NCI-H2227 treated with DMSO at 0.1 percent for 48 hours (cell line): ENCODE measurements around the gene C1QC.

ENCODE experiments used
- DNase-seq: peaks from one replicate; lab custom pipeline; 2025; lab: John Stamatoyannopoulos, UW

C1QC gene

DNA sequence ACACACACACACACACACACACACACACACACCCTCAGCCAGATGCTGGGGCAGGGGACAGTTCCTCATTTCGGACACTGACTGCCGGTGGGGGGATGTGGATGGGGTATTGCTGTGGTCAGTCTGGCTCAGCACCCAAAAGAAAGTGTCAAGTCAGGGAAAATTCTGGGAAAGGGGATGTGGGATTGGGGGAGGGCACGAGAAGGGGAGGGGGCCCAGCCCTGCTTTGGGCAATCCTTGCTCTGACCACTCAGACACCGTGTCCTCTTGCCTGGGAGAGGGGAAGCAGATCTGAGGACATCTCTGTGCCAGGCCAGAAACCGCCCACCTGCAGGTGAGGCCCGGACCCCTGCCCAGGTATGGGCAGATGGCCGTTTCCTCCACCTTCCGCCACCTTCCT, at the start of gene C1QC:
C1QC (plus strand) TSS at position 253 of the 400 bp plus-strand sequence. CDS start 391 bp downstream, outside the sequence.
- no peak for DNase-seq

DNA sequence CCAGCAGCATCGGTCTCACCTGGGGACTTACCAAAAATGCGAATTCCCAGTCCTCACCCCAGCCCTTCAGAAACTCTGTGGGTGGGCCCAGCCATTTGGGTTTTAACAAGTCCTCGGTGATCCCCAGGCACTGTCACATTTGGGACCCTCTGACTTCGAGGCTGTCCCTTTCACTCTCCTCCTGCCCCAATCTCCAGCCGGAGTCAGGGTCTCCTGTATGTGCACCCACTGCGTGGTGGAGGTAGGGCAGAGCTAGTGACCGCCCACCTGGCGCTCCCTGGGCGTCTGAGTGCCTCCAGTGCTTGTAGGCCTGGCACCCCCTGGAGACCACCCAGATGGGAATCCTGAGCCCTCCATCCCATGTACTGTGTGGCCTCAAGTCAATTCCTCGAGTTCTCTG, 49.0 kb upstream of the C1QC start:
- no peak for DNase-seq

GRCh38 chr1:22595108-22595507, 48.3 kb upstream of the C1QC start:
- no peak for DNase-seq

GRCh38 chr1:22597301-22597965, 46.0 kb upstream of the C1QC start:
- no peak for DNase-seq

GRCh38 chr1:22597996-22598395, 45.4 kb upstream of the C1QC start:
- no peak for DNase-seq

DNA sequence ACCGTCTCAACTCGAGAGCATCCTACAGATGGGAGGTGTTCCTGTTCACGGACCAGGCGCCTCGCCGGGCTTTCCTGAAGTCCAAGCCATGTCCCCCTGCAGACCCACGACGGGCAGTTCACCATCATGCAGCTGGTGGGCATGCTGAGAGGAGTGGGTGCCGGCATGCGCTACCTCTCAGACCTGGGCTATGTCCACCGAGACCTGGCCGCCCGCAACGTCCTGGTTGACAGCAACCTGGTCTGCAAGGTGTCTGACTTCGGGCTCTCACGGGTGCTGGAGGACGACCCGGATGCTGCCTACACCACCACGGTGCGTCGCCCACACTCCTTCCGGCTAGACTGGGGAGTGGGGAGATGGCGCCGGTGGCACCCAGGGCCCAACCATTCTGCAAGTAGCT, 44.7 kb upstream of the C1QC start:
- DNase-seq: no peak

DNA sequence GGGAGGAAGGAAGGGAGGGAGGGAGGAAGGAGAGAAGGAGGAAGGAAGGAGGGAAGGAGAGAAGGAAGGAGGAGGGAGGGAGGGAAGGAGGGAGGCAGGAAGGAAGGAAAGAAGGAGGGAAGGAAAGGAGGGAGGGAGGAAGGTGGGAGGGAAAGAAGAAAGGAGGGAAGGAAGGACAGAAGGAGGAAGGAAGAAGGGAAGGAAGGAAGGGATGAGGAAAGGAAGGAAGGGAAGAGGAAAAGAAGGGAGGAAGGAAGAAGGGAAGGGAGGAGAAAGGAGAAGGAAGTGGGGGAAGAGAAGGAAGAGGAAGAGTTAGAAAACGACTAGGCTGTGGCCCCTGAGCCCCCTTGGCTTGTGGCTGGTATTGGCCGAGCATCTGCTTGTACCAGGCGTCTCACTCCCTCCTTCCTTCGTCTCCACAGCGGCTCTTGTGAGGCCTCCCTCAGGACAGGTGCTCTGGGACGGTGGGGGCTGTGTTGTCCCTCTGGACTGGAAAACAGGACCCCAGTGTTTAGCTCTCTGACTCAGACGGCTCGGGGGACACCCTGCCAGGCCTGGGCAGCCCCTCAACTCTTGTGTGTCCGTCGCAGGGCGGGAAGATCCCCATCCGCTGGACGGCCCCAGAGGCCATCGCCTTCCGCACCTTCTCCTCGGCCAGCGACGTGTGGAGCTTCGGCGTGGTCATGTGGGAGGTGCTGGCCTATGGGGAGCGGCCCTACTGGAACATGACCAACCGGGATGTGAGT, 43.2 kb upstream of the C1QC start:
- DNase-seq: no peak

GRCh38 chr1:22600817-22601605, 42.4 kb upstream of the C1QC start:
- no peak for DNase-seq

GRCh38 chr1:22601610-22602009, 41.8 kb upstream of the C1QC start:
- no peak for DNase-seq

DNA sequence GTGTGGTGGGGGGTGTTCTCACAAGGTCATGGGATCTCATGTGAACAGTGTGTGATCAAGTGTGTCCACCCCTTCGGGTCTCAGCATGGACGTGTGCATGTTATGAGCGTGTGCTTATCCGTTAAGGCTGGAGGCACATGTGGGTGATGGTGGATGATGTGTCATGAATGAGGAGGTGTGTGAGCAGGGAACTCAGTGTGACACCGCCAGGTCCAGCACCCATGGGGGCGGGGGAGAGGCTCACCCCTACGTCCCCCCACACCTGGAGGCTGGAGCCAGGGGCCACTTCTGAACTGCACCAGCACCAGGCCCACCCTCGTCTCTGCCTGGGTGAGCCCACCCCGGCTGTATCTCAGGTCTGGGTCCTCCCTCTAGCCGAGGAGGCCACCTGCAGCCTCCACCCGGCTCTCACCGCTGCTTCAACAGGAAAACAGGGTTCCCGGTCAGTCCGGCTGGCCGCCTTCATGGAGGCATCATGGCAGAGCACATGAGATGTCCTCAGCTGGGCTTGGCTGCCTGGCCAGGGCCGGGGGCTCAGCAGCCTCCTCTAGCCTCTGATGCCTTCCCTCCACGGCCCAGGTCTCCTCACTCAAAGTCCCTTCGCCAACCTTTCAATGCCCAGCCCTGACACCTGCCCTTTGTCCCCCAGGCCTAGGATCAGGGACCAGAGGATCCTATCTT, 41.2 kb upstream of the C1QC start:
- DNase-seq: no peak

DNA sequence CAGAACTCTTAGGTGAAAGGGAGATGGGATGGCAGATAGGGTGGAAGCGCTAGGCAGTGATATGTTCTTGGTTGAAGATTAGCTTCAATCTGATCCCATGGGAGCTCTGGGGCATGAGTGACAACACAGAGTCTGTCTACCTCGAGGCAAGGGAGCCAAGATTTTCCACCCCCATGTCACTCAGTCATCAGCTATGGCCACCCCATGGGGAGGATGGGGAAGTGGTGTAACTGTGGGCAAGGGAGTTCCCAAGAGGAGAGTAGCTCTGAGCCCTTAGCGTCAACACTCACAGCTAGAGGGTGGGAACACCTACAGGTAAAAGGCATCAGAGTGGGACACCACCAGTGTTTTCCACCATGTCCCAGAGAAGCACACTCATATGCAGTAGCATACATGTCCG, 37.3 kb upstream of the C1QC start:
- DNase-seq: no peak

DNA sequence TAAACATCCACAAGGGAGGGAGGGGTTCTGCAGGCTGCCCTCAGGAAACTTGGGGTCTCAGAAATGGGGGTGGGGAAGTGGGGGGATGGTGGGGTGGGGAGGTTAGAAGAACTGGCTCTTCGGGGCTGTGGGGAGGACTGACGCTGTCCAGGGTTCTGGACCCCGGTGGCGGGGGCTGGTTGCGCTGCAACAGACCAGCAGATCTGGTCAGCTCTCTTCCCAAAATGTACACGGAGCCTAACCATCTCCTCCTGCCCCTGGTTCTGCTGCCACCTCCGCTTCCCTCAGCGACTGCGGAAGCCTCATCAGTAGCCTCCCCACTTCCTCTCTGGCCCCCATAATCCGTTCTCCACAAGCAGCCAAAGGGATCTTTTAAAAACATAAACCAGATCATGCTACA, 36.3 kb upstream of the C1QC start:
- DNase-seq: no peak

DNA sequence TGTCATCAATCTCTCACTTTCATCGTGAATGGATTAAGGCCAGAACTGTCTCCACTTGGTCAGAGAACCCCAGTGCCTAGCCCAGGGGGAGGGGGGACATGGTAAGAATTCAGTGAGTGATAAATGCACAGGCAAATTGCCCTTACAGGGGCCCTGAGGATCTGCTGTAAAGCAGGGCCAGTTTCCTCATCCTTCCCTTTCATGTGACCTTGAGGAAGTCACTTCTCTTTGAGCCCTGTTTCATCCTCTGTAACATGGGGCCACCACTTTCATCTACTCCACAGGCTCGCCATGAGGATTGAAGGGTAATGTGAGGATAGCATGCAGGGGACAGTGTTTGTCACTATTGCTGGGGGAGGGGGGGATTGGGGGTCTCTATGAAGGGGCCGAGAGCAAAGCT, 35.1 kb upstream of the C1QC start:
- no peak for DNase-seq

GRCh38 chr1:22609291-22609690, 34.1 kb upstream of the C1QC start:
- DNase-seq: peak; percentile 51

GRCh38 chr1:22611530-22611947, 31.9 kb upstream of the C1QC start:
- DNase-seq: no peak

DNA sequence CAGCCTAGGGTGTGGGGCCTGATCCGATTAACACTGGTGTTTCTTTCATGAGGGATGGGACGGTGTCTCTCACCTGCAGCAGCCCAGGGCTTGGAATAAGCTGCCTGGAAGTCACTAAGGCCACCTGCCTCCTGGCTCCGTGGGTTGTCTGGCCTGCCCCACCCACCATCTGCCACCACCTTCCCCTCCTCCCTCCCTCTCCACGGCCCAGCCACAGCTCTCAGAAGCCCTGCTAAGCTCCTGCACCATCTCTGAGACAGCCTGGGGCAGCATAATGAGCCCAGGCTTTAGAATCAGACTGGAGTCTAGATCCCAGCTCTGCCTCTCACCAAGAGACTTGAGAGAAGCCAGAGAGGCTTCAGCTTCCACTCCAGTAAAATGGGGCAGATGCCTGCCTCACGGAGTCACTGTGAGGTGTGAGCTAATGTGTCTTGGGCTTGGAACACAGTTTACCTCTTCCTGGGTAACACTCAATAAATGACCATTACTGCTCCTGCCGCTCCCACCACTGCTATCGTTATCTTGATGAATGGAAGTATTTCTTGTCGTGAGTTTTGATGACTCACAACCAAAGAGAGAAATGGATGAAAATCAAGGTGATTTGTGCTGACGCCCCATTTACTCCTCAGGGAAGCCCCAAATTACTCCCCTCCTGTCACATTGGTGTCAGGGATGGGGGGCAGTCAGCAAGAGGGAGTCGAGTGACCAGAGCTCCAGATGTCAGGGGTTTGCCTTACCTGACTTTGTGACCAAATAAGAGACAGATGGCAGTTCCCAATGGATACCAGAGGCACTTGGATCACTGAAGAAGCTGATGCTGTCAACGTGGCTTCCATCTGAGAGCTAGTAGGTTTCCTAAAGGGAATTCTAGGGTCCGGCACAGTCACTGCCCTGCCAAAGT, 30.5 kb upstream of the C1QC start:
- no peak for DNase-seq

DNA sequence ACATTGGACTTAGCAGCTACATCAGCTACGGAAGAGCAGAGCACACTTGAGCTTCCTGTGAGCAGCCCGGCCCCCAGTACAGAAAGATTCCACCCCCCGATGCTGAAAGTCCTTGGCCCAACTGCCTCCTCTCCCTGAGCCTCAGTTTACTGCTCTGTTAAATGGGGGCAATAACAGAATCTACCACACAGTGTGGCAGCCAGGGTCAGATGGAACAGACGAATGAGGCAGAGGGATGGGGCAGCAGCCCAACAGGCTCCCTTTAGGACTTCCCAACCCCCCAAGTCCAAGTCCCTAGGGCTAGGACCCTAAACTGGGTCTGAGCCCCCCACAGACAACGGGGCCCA, 29.9 kb upstream of the C1QC start:
- DNase-seq: no peak

- DNase-seq: no peak
These were observed 29.5 kb upstream of the C1QC start for GRCh38 chr1:22613951-22614350.

DNA sequence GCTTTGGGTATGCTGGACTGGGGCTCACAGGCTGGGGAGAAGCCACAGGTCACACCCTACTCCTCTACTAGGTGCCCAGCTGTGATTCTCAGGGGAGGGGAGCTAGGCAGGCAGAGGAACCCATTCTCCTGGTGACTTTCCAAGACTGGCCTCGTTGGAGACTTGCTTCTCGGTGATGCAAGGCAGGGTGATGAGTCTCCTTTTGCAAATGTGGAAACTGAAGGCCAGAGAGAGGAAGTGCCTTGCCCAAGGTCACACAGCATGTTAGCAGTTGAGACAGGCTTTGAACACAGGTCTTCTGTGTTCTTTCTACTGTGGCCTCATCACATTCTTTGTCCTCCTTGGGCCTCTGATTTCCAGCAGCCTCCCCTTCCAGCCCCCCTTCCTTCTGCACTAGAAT, 27.5 kb upstream of the C1QC start:
- no peak for DNase-seq

GRCh38 chr1:22616571-22616970, 26.9 kb upstream of the C1QC start:
- DNase-seq: no peak

- no peak for DNase-seq
These were observed 25.4 kb upstream of the C1QC start for GRCh38 chr1:22618056-22618455.
